OCI-LY1 (cell line): Measurements from ENCODE around the gene MAN1C1.

Experiments used
- H2AFZ ChIP-seq: fragments of 200-600 bp; sonication (generic), shearing (Covaris generic); 2 replicates; pipeline ENCODE4 v1.6.0; 2014; ENCODE audit warnings: antibody characterized with exemption, mild to moderate bottlenecking, low read length
- H3F3A ChIP-seq: fragments of 200-600 bp; sonication (generic), shearing (Covaris generic); 2 replicates; pipeline ENCODE4 v1.6.0; 2014; ENCODE audit warnings: mild to moderate bottlenecking, antibody characterized with exemption, low read length, moderate library complexity; ENCODE audit not compliant: insufficient read depth
- H3K27ac ChIP-seq: fragments of 200-600 bp; sonication (generic); 2 replicates; pipeline ENCODE4 v1.5.1; 2014; ENCODE audit warnings: low read length, mixed run types, mild to moderate bottlenecking, low read depth; ENCODE audit not compliant: poor library complexity, severe bottlenecking
- H3K27me3 ChIP-seq: fragments of 200-600 bp; sonication (generic); 2 replicates; pipeline ENCODE4 v1.6.0; 2014; ENCODE audit warnings: antibody characterized with exemption, mild to moderate bottlenecking, low read length, moderate library complexity; ENCODE audit not compliant: insufficient read depth
- H3K36me3 ChIP-seq: fragments of 200-600 bp; sonication (generic); 2 replicates; pipeline ENCODE4 v1.6.1; 2014; ENCODE audit warnings: mild to moderate bottlenecking, antibody characterized with exemption, low read length, moderate library complexity, mixed read lengths; ENCODE audit not compliant: insufficient read depth
- H3K4me1 ChIP-seq: fragments of 200-600 bp; sonication (generic); 2 replicates; pipeline ENCODE4 v1.5.1; 2014; ENCODE audit warnings: mild to moderate bottlenecking, low read length, moderate library complexity; ENCODE audit not compliant: insufficient read depth, severe bottlenecking
- H3K4me2 ChIP-seq: fragments of 200-600 bp; sonication (generic), shearing (Covaris generic); 2 replicates; pipeline ENCODE4 v1.6.1; 2014; ENCODE audit warnings: low read length
- H3K4me3 ChIP-seq: fragments of 200-600 bp; sonication (generic); 2 replicates; pipeline ENCODE4 v1.5.1; 2014; ENCODE audit warnings: low read length, low read depth, mild to moderate bottlenecking, mixed read lengths; ENCODE audit not compliant: poor library complexity, severe bottlenecking
- H3K79me2 ChIP-seq: fragments of 200-600 bp; shearing (Covaris generic); 2 replicates; pipeline ENCODE4 v1.6.1; 2016; ENCODE audit warnings: mixed run types, low read length, mixed read lengths; ENCODE audit not compliant: insufficient read depth
- H3K9ac ChIP-seq: fragments of 200-600 bp; sonication (generic), shearing (Covaris generic); 2 replicates; pipeline ENCODE4 v1.6.1; 2014; ENCODE audit warnings: mild to moderate bottlenecking, low read length, mixed read lengths
- H3K9me2 ChIP-seq: fragments of 200-600 bp; sonication (generic), shearing (Covaris generic); 2 replicates; pipeline ENCODE4 v1.6.1; 2014; ENCODE audit warnings: low read depth, mild to moderate bottlenecking, low read length, mixed read lengths
- H3K9me3 ChIP-seq: fragments of 200-600 bp; shearing (Covaris generic); 2 replicates; pipeline ENCODE4 v1.6.1; 2014; ENCODE audit warnings: low read length, mixed read lengths
- H4K20me1 ChIP-seq: fragments of 200-600 bp; sonication (generic), shearing (Covaris generic); 2 replicates; pipeline ENCODE4 v1.6.0; 2016; ENCODE audit warnings: mild to moderate bottlenecking, low read length; ENCODE audit not compliant: insufficient read depth
- EZH2 ChIP-seq: fragments of 200-600 bp; sonication (generic), shearing (Covaris generic); IDR thresholded peaks from 2 replicates; pipeline ENCODE4 v1.8.0; 2017; ENCODE audit warnings: borderline replicate concordance, mixed run types, mild to moderate bottlenecking, antibody characterized with exemption, low read length, moderate library complexity, mixed read lengths
- TF ChIP-seq, protein P1 (sequence below): fragments of 200-600 bp; sonication (generic), shearing (Covaris generic); IDR thresholded peaks from 2 replicates; pipeline ENCODE4 v1.5.1; 2017; ENCODE audit warnings: mild to moderate bottlenecking, antibody characterized with exemption, low read length, moderate library complexity, mixed read lengths

The MAN1C1 gene

GRCh38 chr1:25682059-25682601 is 65.5 kb downstream of the MAN1C1 start:
- Histone ChIP-seq H3K4me3 (no peak overlapping the region), H3K36me3 (no peaks in the 10 kb centered on the region), H2AFZ (no peak overlapping the region), H3K27ac (no peak overlapping the region), H3K27me3 (peaks cover 6% of the 10 kb centered on the region; the same call in 1 of the 2 replicates), H3K4me2 (no peak overlapping the region), H3F3A (no peaks in the 10 kb centered on the region), H3K9me3 (no peaks in the 10 kb centered on the region), H3K79me2 (no peaks in the 10 kb centered on the region), H4K20me1 (no peaks in the 10 kb centered on the region), H3K9me2 (no peaks in the 10 kb centered on the region), H3K9ac (no peak overlapping the region; the same call in 1 of the 2 replicates), H3K4me1 (no peaks in the 10 kb centered on the region)
- TF ChIP-seq EZH2, result no peak
- TF ChIP-seq, protein P1, sequence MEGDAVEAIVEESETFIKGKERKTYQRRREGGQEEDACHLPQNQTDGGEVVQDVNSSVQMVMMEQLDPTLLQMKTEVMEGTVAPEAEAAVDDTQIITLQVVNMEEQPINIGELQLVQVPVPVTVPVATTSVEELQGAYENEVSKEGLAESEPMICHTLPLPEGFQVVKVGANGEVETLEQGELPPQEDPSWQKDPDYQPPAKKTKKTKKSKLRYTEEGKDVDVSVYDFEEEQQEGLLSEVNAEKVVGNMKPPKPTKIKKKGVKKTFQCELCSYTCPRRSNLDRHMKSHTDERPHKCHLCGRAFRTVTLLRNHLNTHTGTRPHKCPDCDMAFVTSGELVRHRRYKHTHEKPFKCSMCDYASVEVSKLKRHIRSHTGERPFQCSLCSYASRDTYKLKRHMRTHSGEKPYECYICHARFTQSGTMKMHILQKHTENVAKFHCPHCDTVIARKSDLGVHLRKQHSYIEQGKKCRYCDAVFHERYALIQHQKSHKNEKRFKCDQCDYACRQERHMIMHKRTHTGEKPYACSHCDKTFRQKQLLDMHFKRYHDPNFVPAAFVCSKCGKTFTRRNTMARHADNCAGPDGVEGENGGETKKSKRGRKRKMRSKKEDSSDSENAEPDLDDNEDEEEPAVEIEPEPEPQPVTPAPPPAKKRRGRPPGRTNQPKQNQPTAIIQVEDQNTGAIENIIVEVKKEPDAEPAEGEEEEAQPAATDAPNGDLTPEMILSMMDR, result no peak

- Histone ChIP-seq H3K4me3 (no peak overlapping the region), H4K20me1 (no peaks in the 10 kb centered on the region), H3K36me3 (no peaks in the 10 kb centered on the region), H3K9me3 (no peaks in the 10 kb centered on the region), H3K4me2 (no peak overlapping the region), H3K9ac (no peak overlapping the region), H3F3A (no peaks in the 10 kb centered on the region), H2AFZ (no peak overlapping the region), H3K27me3 (peaks cover 6% of the 10 kb centered on the region; the same call in 1 of the 2 replicates), H3K9me2 (no peaks in the 10 kb centered on the region), H3K79me2 (no peaks in the 10 kb centered on the region), H3K4me1 (no peaks in the 10 kb centered on the region), H3K27ac (no peak overlapping the region)
- TF ChIP-seq, protein P1, result no peak
- TF ChIP-seq EZH2, result no peak
Measured at GRCh38 chr1:25683177-25683576, 66.6 kb downstream of the MAN1C1 start.

DNA sequence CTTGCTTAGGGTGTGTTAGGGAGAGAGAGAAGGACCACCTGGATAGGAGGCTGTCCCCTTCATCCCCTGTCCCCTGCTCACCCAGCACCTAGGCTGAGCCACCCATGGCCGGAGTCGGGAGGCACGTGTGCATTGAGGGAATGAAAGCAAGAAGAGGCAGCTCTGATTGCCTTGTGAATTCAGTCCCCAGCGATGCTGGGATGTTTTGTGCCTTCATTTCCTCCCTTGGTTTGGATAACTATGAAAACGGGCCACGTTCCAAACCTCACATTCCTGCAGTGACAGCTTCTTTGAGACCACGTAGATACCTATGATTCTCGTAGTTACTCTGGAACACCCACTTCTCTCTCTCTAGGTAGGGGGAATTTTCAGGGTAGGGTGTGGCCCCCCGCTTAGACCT is 67.1 kb downstream of the MAN1C1 start:
- H3K36me3 ChIP-seq, result no peaks in the 10 kb centered on the region
- no peak overlapping the region for H3K4me2 ChIP-seq
- H3K27ac ChIP-seq, result no peak overlapping the region
- no peak overlapping the region for H3K4me3 ChIP-seq
- no peaks in the 10 kb centered on the region for H4K20me1 ChIP-seq
- H2AFZ ChIP-seq, result no peak overlapping the region
- no peaks in the 10 kb centered on the region for H3K4me1 ChIP-seq
- H3K9me3 ChIP-seq, result no peaks in the 10 kb centered on the region
- TF ChIP-seq EZH2, result no peak
- TF ChIP-seq, protein P1, result no peak
- H3K9me2 ChIP-seq, result no peaks in the 10 kb centered on the region
- H3F3A ChIP-seq, result no peaks in the 10 kb centered on the region
- peaks cover 6% of the 10 kb centered on the region; the same call in 1 of the 2 replicates for H3K27me3 ChIP-seq
- no peak overlapping the region for H3K9ac ChIP-seq
- H3K79me2 ChIP-seq, result no peaks in the 10 kb centered on the region
